B cell (primary cell): Measurements from ENCODE around the gene PDPR. TPM values are rescaled to one million over a fixed set of nuclear protein-coding genes. Genes with fewer than 3 reads are reported as not detected.

Experiments
- ATAC-seq: fragments of 200-7000 bp; cut with Tn5 transposase; one replicate; pipeline ENCODE4 v1.10.0; 2021; ENCODE audit warnings: low read depth, mild to moderate bottlenecking, moderate number of reproducible peaks, moderate library complexity
- CTCF ChIA-PET: fragments of 350-600 bp; sonication (Branson Sonifier 250); formaldehyde crosslinking; loops from one replicate; lab custom pipeline; 2021; ENCODE audit warnings: antibody characterized with exemption, inconsistent platforms; lab: Charles Lee
- POLR2A ChIA-PET: fragments of 350-600 bp; sonication (Branson Sonifier 250); formaldehyde crosslinking; loops from one replicate; lab custom pipeline; 2021; ENCODE audit warnings: antibody characterized with exemption; lab: Charles Lee
- DNase-seq: peaks from one replicate; pipeline ENCODE4 v3.0.0; 2013
- H2AFZ ChIP-seq: 2 replicates; pipeline ENCODE4 v1.6.1; 2012; ENCODE audit warnings: mild to moderate bottlenecking, low read depth, low read length; ENCODE audit not compliant: insufficient read depth, poor library complexity, severe bottlenecking
- H3K27ac ChIP-seq, 2 donors: 1 replicate in 1 of 2; 2 replicates in 1 of 2; pipeline ENCODE4 v1.5.1; 2012 to 2013; ENCODE audit warnings: low read length in 2 of 2, mild to moderate bottlenecking in 2 of 2, moderate library complexity in 1 of 2
- H3K27me3 ChIP-seq, 4 experiments: fragments of 200-600 bp in 1 of 4; sonication (generic) in 1 of 4; replicated peaks in 1 of 4; 1 replicate in 2 of 4; 2 replicates in 2 of 4; pipeline versions ENCODE4 v1.6.1 to v1.7.0; 2013 to 2016; ENCODE audit warnings: low read length in 3 of 4, mild to moderate bottlenecking in 2 of 4, mixed read lengths in 1 of 4, moderate library complexity in 1 of 4; ENCODE audit not compliant: insufficient read depth in 4 of 4, control insufficient read depth in 3 of 4; ENCODE audit errors: control extremely low read depth in 1 of 4
- H3K36me3 ChIP-seq, 2 experiments: replicated peaks in 1 of 2; 1 replicate in 1 of 2; 2 replicates in 1 of 2; pipeline versions ENCODE4 v1.6.1 to v1.7.1; 2013; ENCODE audit warnings: low read length in 1 of 2; ENCODE audit not compliant: insufficient read depth in 2 of 2, control insufficient read depth in 1 of 2; ENCODE audit errors: control extremely low read depth in 1 of 2, extremely low read depth in 1 of 2
- H3K4me1 ChIP-seq, 2 donors: fragments of 200-600 bp in 1 of 2; sonication (generic) in 1 of 2; 1 replicate in 1 of 2; 2 replicates in 1 of 2; pipeline versions ENCODE4 v1.5.1 to v1.6.1; 2013 to 2017; ENCODE audit warnings: low read length in 2 of 2; ENCODE audit not compliant: control insufficient read depth in 2 of 2, insufficient read depth in 2 of 2
- H3K4me2 ChIP-seq: replicated peaks from 2 replicates; pipeline ENCODE3; 2012; ENCODE audit warnings: mild to moderate bottlenecking, low read depth, low read length; ENCODE audit not compliant: poor library complexity, severe bottlenecking
- H3K4me3 ChIP-seq, 5 experiments: fragments of 200-600 bp in 1 of 5; sonication (generic) in 1 of 5; 1 replicate in 3 of 5; 2 replicates in 2 of 5; pipeline versions ENCODE4 v1.5.1 to v1.7.0; 2011 to 2016; ENCODE audit warnings: low read length in 4 of 5, mild to moderate bottlenecking in 4 of 5, low read depth in 2 of 5, control low read depth in 1 of 5, moderate library complexity in 1 of 5; ENCODE audit not compliant: insufficient read depth in 1 of 5; ENCODE audit errors: control extremely low read depth in 1 of 5, extremely low read depth in 1 of 5
- H3K79me2 ChIP-seq: fragments of 200-600 bp; sonication (generic); one replicate; pipeline ENCODE4 v1.6.0; 2016; ENCODE audit warnings: low read length; ENCODE audit not compliant: control insufficient read depth, insufficient read depth
- H3K9ac ChIP-seq: fragments of 200-600 bp; sonication (generic); 2 replicates; pipeline ENCODE4 v1.6.1; 2017; ENCODE audit warnings: mild to moderate bottlenecking, low read length, moderate library complexity
- H3K9me3 ChIP-seq, 3 donors: one replicate each; pipeline versions ENCODE4 v1.6.1 to v1.7.1; 2013; ENCODE audit warnings: low read length in 2 of 3; ENCODE audit not compliant: control insufficient read depth in 2 of 3, insufficient read depth in 1 of 3; ENCODE audit errors: control extremely low read depth in 1 of 3
- H4K20me1 ChIP-seq: 2 replicates; pipeline ENCODE4 v1.6.0; 2012; ENCODE audit warnings: mild to moderate bottlenecking, low read length; ENCODE audit not compliant: insufficient read depth, control insufficient read depth, poor library complexity, severe bottlenecking
- H3K27ac Mint-ChIP-seq: one replicate; pipeline ENCODE4 v1.8.0; 2021; ENCODE audit warnings: mixed read lengths
- H3K27me3 Mint-ChIP-seq: one replicate; pipeline ENCODE4 v1.8.0; 2021; ENCODE audit warnings: mixed read lengths
- H3K4me1 Mint-ChIP-seq: one replicate; pipeline ENCODE4 v1.8.0; 2021; ENCODE audit warnings: mixed read lengths
- H3K4me3 Mint-ChIP-seq: one replicate; pipeline ENCODE4 v1.8.0; 2021; ENCODE audit warnings: mixed read lengths
- H3K9me3 Mint-ChIP-seq: one replicate; pipeline ENCODE4 v1.8.0; 2022; ENCODE audit warnings: mixed read lengths; ENCODE audit not compliant: insufficient read depth
- CTCF ChIP-seq: fragments of 200-600 bp; IDR thresholded peaks from one replicate; pipeline ENCODE4 v1.8.0; 2022; ENCODE audit warnings: antibody characterized with exemption, mild to moderate bottlenecking
- EZH2 ChIP-seq: IDR thresholded peaks from 2 replicates; pipeline ENCODE4 v1.6.1; 2012; ENCODE audit warnings: borderline replicate concordance, low read depth, mild to moderate bottlenecking, moderate library complexity, low read length; ENCODE audit not compliant: insufficient read depth, poor library complexity, severe bottlenecking
- WGBS: methylation state at CpG from one replicate; pipeline ENCODE4 v1.1.5; 2013; ENCODE audit warnings: missing lambda C conversion rate; ENCODE audit not compliant: insufficient coverage; 5-methylcytosine and 5-hydroxymethylcytosine counted together
- intact Hi-C: fragments of 100-400 bp; cut with micrococcal nuclease; formaldehyde crosslinking; loops from one replicate; pipeline ENCODE4 v1.10.0; 2022
- polyA plus RNA-seq: library from polyadenylated mRNA; depleted of rRNA; stranded (reverse); fragments of >200 nt; gene quantifications from 2 replicates; pipeline ENCODE4 v1.2.3, GENCODE V29; 2012
- total RNA-seq, 2 donors: library from RNA; stranded (reverse); fragments of 120-200 nt in 1 of 2; gene quantifications; 1 replicate in 1 of 2; 2 replicates in 1 of 2; pipeline versions ENCODE4 v1.2.3 to v1.2.4, GENCODE V29; 2013 to 2022

Gene PDPR
- total and polyA plus RNA-seq, 2 donors (not counting 1 experiment from before 2014, with no cell fraction given): 14.7 to 28.3 TPM

DNA sequence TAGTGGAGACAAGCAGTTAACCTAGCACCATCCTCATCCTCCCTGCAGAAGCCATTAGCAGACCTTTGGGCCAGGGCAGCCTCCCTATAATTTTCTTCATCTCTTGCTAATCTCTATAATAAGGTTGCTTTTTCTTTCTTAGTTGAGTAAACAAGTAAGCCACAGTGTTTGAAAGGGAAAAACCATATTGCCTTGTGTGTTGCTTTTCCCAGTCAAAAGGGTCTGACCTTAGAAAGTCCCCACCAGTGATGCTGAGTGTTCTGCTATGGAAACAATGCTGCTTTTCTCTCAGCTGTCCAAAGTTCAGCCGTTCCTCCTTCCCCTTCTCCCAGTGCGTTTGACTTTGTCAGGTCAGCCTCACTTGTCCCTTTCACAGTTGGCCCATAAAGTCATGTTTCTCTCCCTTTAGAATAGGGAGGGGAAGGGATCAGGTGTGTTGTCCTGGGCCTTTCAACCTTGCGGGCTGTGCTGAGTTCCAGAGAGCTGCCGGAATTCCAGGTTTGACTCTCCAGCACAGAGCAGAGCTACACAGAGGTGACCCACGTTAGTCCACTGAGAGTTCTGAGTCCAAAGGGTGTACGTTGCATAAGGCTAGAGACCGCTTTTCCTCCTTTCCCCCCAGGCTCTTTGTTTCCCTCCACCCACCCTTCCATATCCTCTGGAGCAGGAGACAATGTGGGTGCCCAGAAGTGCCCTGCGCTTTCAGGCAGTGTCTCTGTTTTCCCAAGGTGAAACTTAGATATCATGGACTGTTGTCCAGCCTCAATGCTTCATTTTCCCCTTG is 43.5 kb downstream of the PDPR start:
- Histone ChIP-seq H3K4me3 (no peak overlapping the region), H2AFZ (no peak overlapping the region), H3K9me3 (no peaks in the 10 kb centered on the region), H3K36me3 (peaks cover 17 to 96% of the 10 kb centered on the region in 2 experiments), H3K4me2 (no peak overlapping the region), H4K20me1 (no peaks in the 10 kb centered on the region), H3K79me2 (no peaks in the 10 kb centered on the region), H3K27me3 (no peaks in the 10 kb centered on the region), H3K9ac (no peak overlapping the region), H3K27ac (no peak overlapping the region), H3K4me1 (no peaks in the 10 kb centered on the region)
- intact Hi-C loops: no loop called here
- WGBS: 98% methylated on average over 6 of the region's 8 CpGs
- Mint-ChIP-seq H3K27me3 (no peaks in the 10 kb centered on the region), H3K9me3 (no peaks in the 10 kb centered on the region), H3K4me1 (no peaks in the 10 kb centered on the region), H3K27ac (no peak overlapping the region), H3K4me3 (no peak overlapping the region)
- DNase-seq: no peak
- TF ChIP-seq CTCF: no peak
- no peak for TF ChIP-seq EZH2
- CTCF ChIA-PET: no interaction called here
- no peak for ATAC-seq
- POLR2A ChIA-PET: no interaction called here

GRCh38 chr16:70158261-70158939 is 44.3 kb downstream of the PDPR start:
- H3K4me1 ChIP-seq: no peaks in the 10 kb centered on the region
- H4K20me1 ChIP-seq: no peaks in the 10 kb centered on the region
- ChIA-PET POLR2A (no interaction called here), CTCF (interaction anchor here (1.0 kb wide), 1 partner anchor 495 kb away, joined by 3 read pairs; no protein-coding TSS in a partner anchor)
- intact Hi-C loops: no loop called here
- no peaks in the 10 kb centered on the region for H3K4me1 Mint-ChIP-seq
- no peaks in the 10 kb centered on the region for H3K79me2 ChIP-seq
- no peaks in the 10 kb centered on the region for H3K9me3 Mint-ChIP-seq
- no peak overlapping the region for H3K4me2 ChIP-seq
- H3K27ac Mint-ChIP-seq: no peak overlapping the region
- WGBS: 94% methylated on average over 6 of the region's 7 CpGs
- no peak for TF ChIP-seq EZH2
- TF ChIP-seq CTCF: no peak
- no peak overlapping the region for H3K27ac ChIP-seq
- H3K9me3 ChIP-seq: no peaks in the 10 kb centered on the region
- no peaks in the 10 kb centered on the region for H3K27me3 Mint-ChIP-seq
- H2AFZ ChIP-seq: no peak overlapping the region
- no peaks in the 10 kb centered on the region for H3K27me3 ChIP-seq
- ATAC-seq (no peak), DNase-seq (no peak)
- no peak overlapping the region for H3K4me3 Mint-ChIP-seq
- no peak overlapping the region for H3K9ac ChIP-seq
- peaks cover 13 to 92% of the 10 kb centered on the region in 2 experiments for H3K36me3 ChIP-seq
- H3K4me3 ChIP-seq: no peak overlapping the region
